ENCODE data around the gene HIPK3. TPM values are rescaled to one million over a fixed set of nuclear protein-coding genes. Genes with fewer than 3 reads are reported as not detected.

The HIPK3 gene
- total and polyA plus RNA-seq, 9 of the 15 experiments (the other 6 are each of a cell fraction or from before 2014, with no cell fraction given), result 2.3 to 19.6 (median 7.5) TPM

- no peak for TF ChIP-seq NFE2L1 (tag; IDR thresholded peaks at IDR 0.05; ENCODE audit: borderline replicate concordance, low read depth)
- no peak for TF ChIP-seq ZBED1 (IDR thresholded peaks at IDR 0.05)
- TF ChIP-seq ZNF3 (CRISPR knock-in tag; IDR thresholded peaks at IDR 0.05), result no peak
- TF ChIP-seq CBFA2T2 (conservative IDR thresholded peaks at IDR 0.05), result no peak
- TF ChIP-seq BCL6 (CRISPR knock-in tag; IDR thresholded peaks at IDR 0.05), result no peak
- TF ChIP-seq RBM25 (IDR thresholded peaks at IDR 0.05; ENCODE audit: low read depth, low read length, severe bottlenecking), result peak; percentile 61
- no peak for TF ChIP-seq NBN (IDR thresholded peaks at IDR 0.05; ENCODE audit: low read depth)
- TF ChIP-seq PRDM10 (IDR thresholded peaks at IDR 0.05; ENCODE audit: partially characterized antibody), result no peak
- no peak for TF ChIP-seq ZBTB17 (CRISPR knock-in tag; IDR thresholded peaks at IDR 0.05)
- TF ChIP-seq RB1 (IDR thresholded peaks at IDR 0.05; ENCODE audit: low read depth), result no peak
- TF ChIP-seq ZNF592 (IDR thresholded peaks at IDR 0.05), result peak; percentile 42; the same call in 1 of the 2 replicates
- no peak for TF ChIP-seq SIN3A (IDR thresholded peaks at IDR 0.05; ENCODE audit: borderline replicate concordance in 2 of 2, control insufficient read depth in 1 of 2, low read depth in 2 of 2, low read length in 2 of 2)
- TF ChIP-seq ZNF239 (CRISPR knock-in tag; IDR thresholded peaks at IDR 0.05), result no peak
- no peak for TF ChIP-seq ZNF77 (CRISPR knock-in tag; IDR thresholded peaks at IDR 0.05)
- peak; percentile 78 for TF ChIP-seq BCOR (IDR thresholded peaks at IDR 0.05)
- TF ChIP-seq FOXK1 (CRISPR knock-in tag; IDR thresholded peaks at IDR 0.05; ENCODE audit: borderline replicate concordance), result no peak
- TF ChIP-seq HMG20B (CRISPR knock-in tag; IDR thresholded peaks at IDR 0.05), result no peak
- no peak for TF ChIP-seq GATAD2A (IDR thresholded peaks at IDR 0.05)
- no peak for TF ChIP-seq NFYB (IDR thresholded peaks at IDR 0.05; ENCODE audit: extremely low read depth, insufficient read length)
- TF ChIP-seq ETV5 (CRISPR knock-in tag; IDR thresholded peaks at IDR 0.05; ENCODE audit: low read depth), result no peak
- no peak for TF ChIP-seq ZNF224 (CRISPR knock-in tag; IDR thresholded peaks at IDR 0.05)
- TF ChIP-seq NR0B1 (IDR thresholded peaks at IDR 0.05; ENCODE audit: partially characterized antibody), result no peak
- peak; percentile 68 for TF ChIP-seq NFIC (IDR thresholded peaks at IDR 0.05)
Observed at GRCh38 chr11:33207408-33207985, 49.7 kb upstream of the HIPK3 start (continued).
